ENCODE measurements around the gene MPL.

Gene MPL

GRCh38 chr1:43319288-43319687, 18.3 kb upstream of the MPL start:
- Histone ChIP-seq H3K4me3 (ENCODE audit: low read length) (no peak overlapping the region), H3K79me2 (ENCODE audit: control insufficient read depth, low read length) (no peaks in the 10 kb centered on the region), H3K4me1 (ENCODE audit: control insufficient read depth, low read length) (no peaks in the 10 kb centered on the region), H4K20me1 (ENCODE audit: control insufficient read depth, insufficient read depth, low read depth, low read length) (no peaks in the 10 kb centered on the region), H3K36me3 (ENCODE audit: control insufficient read depth, low read length) (no peaks in the 10 kb centered on the region), H3F3A (ENCODE audit: control insufficient read depth, insufficient read depth) (no peaks in the 10 kb centered on the region), H3K27ac (ENCODE audit: low read depth, low read length) (no peak overlapping the region), H3K27me3 (ENCODE audit: control insufficient read depth, low read length) (no peaks in the 10 kb centered on the region), H3K9me3 (ENCODE audit: control insufficient read depth, insufficient read depth, low read length) (no peaks in the 10 kb centered on the region), H3K9me2 (replicated peaks; ENCODE audit: control insufficient read depth, low read length) (no peaks in the 10 kb centered on the region), H3K4me2 (ENCODE audit: low read length) (no peak overlapping the region)
- no peak for TF ChIP-seq CTCF (IDR thresholded peaks at IDR 0.05; ENCODE audit: low read depth, low read length, poor library complexity, severe bottlenecking)
- no peak for TF ChIP-seq EZH2phosphoT487 (IDR thresholded peaks at IDR 0.05; ENCODE audit: borderline replicate concordance, low read length)

GRCh38 chr1:43319766-43320165, 17.9 kb upstream of the MPL start:
- Histone ChIP-seq H3F3A (ENCODE audit: control insufficient read depth, insufficient read depth) (no peaks in the 10 kb centered on the region), H3K9me2 (replicated peaks; ENCODE audit: control insufficient read depth, low read length) (no peaks in the 10 kb centered on the region), H3K27ac (ENCODE audit: low read depth, low read length) (no peak overlapping the region), H3K4me3 (ENCODE audit: low read length) (no peak overlapping the region), H3K27me3 (ENCODE audit: control insufficient read depth, low read length) (no peaks in the 10 kb centered on the region), H3K36me3 (ENCODE audit: control insufficient read depth, low read length) (no peaks in the 10 kb centered on the region), H3K4me1 (ENCODE audit: control insufficient read depth, low read length) (no peaks in the 10 kb centered on the region), H4K20me1 (ENCODE audit: control insufficient read depth, insufficient read depth, low read depth, low read length) (no peaks in the 10 kb centered on the region), H3K79me2 (ENCODE audit: control insufficient read depth, low read length) (no peaks in the 10 kb centered on the region), H3K9me3 (ENCODE audit: control insufficient read depth, insufficient read depth, low read length) (peaks cover 3% of the 10 kb centered on the region; the same call in 1 of the 2 replicates), H3K4me2 (ENCODE audit: low read length) (no peak overlapping the region)
- no peak for TF ChIP-seq CTCF (IDR thresholded peaks at IDR 0.05; ENCODE audit: low read depth, low read length, poor library complexity, severe bottlenecking)

GRCh38 chr1:43321331-43321891, 16.2 kb upstream of the MPL start:
- Histone ChIP-seq H3F3A (ENCODE audit: control insufficient read depth, insufficient read depth) (no peaks in the 10 kb centered on the region), H3K4me2 (ENCODE audit: low read length) (no peak overlapping the region), H3K36me3 (ENCODE audit: control insufficient read depth, low read length) (no peaks in the 10 kb centered on the region), H3K27ac (ENCODE audit: low read depth, low read length) (no peak overlapping the region), H3K9me3 (ENCODE audit: control insufficient read depth, insufficient read depth, low read length) (peaks cover 9% of the 10 kb centered on the region), H3K27me3 (ENCODE audit: control insufficient read depth, low read length) (no peaks in the 10 kb centered on the region), H3K9me2 (replicated peaks; ENCODE audit: control insufficient read depth, low read length) (no peaks in the 10 kb centered on the region), H3K4me1 (ENCODE audit: control insufficient read depth, low read length) (no peaks in the 10 kb centered on the region), H4K20me1 (ENCODE audit: control insufficient read depth, insufficient read depth, low read depth, low read length) (no peaks in the 10 kb centered on the region), H3K79me2 (ENCODE audit: control insufficient read depth, low read length) (no peaks in the 10 kb centered on the region), H3K4me3 (ENCODE audit: low read length) (no peak overlapping the region)
- no peak for TF ChIP-seq CTCF (IDR thresholded peaks at IDR 0.05; ENCODE audit: low read depth, low read length, poor library complexity, severe bottlenecking)
- no peak for TF ChIP-seq EZH2phosphoT487 (IDR thresholded peaks at IDR 0.05; ENCODE audit: borderline replicate concordance, low read length)

All from DOHH2 (cell line).